Activated CD8-positive, alpha-beta memory T cell treated with anti-CD3 and anti-CD28 coated beads, Interleukin-2, amount 10 ng/mL, durations not matched to agents 7 days and 5 days (primary cell): Measurements from ENCODE around the gene DCLRE1A. TPM values are rescaled to one million over a fixed set of nuclear protein-coding genes. Genes with fewer than 3 reads are reported as not detected.
A peak's percentile ranks its signal among the peaks of the same experiment; 100 is the strongest.
"Not testable (repeated sequence)": the region's sequence is repeated elsewhere in the genome, so short reads cannot be mapped to it uniquely, and the experiment has no call there.

ENCODE experiments used
- ATAC-seq: fragments of 150-1000 bp; cut with Tn5 transposase; one replicate; pipeline ENCODE4 v1.10.0; 2021; ENCODE audit warnings: moderate library complexity
- CTCF ChIA-PET: fragments of 350-600 bp; sonication (Branson Sonifier 250); formaldehyde crosslinking; loops from one replicate; lab custom pipeline; 2021; ENCODE audit warnings: antibody characterized with exemption; lab: Charles Lee
- DNase-seq: peaks from one replicate; pipeline ENCODE4 v3.0.0-alpha.2; 2020
- H3K27ac Mint-ChIP-seq: one replicate; pipeline ENCODE4 v1.8.0; 2021; ENCODE audit warnings: mild to moderate bottlenecking, mixed read lengths
- H3K27me3 Mint-ChIP-seq: one replicate; pipeline ENCODE4 v1.8.0; 2021; ENCODE audit warnings: mixed read lengths
- H3K36me3 Mint-ChIP-seq: one replicate; pipeline ENCODE4 v1.8.0; 2021; ENCODE audit warnings: mild to moderate bottlenecking, mixed read lengths
- H3K4me1 Mint-ChIP-seq: one replicate; pipeline ENCODE4 v1.8.0; 2021; ENCODE audit warnings: mixed read lengths
- H3K4me3 Mint-ChIP-seq: one replicate; pipeline ENCODE4 v1.8.0; 2021; ENCODE audit warnings: mild to moderate bottlenecking, moderate library complexity, mixed read lengths
- H3K9me3 Mint-ChIP-seq: one replicate; pipeline ENCODE4 v1.8.0; 2022; ENCODE audit warnings: low read depth, mixed read lengths
- total RNA-seq, 2 experiments: library from RNA; stranded (reverse); gene quantifications; one replicate each; pipeline ENCODE4 v1.2.3, GENCODE V29; 2021

The DCLRE1A gene
- total RNA-seq, 2 experiments from 2014 or later, result 17.4 to 20.1 TPM

DNA sequence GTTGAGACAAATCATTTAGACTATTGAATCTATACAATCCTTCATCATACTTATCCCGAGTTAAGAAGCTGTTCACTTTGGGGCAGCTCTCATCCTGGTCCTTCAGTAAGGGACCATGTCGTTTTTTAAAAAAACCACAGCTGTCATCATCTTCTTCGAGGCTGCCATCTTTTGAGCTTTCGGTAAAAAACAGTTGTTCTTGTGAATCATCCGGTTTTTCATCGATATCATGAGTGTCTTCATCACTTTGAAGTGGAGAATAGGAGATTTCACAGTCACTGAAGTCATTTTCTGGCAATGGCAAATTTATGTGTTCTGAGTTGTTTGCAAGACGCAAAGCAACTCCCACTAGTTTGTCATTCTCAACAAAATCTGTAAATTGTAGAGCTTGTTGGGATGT lies 3.9 kb downstream of the DCLRE1A start:
- peaks cover 43% of the 10 kb centered on the region for H3K4me1 Mint-ChIP-seq

GRCh38 chr10:113849140-113849803 lies 4.6 kb downstream of the DCLRE1A start:
- H3K4me1 Mint-ChIP-seq, result peaks cover 44% of the 10 kb centered on the region
- peaks cover 45% of the 10 kb centered on the region for H3K36me3 Mint-ChIP-seq
- no peaks in the 10 kb centered on the region for H3K9me3 Mint-ChIP-seq
- CTCF ChIA-PET, result interaction anchor here (1.2 kb wide), 1 partner anchor 325 kb away, joined by 3 read pairs; the partner anchor contains the start of gene CCDC186
- H3K27me3 Mint-ChIP-seq, result no peaks in the 10 kb centered on the region
- ATAC-seq (no peak), DNase-seq (no peak)
- no peak overlapping the region for H3K4me3 Mint-ChIP-seq
- H3K27ac Mint-ChIP-seq, result peak overlapping the region; percentile 31

More for the DNA sequence above, 3.9 kb downstream of the DCLRE1A start:
- Mint-ChIP-seq H3K9me3 (no peaks in the 10 kb centered on the region), H3K27me3 (no peaks in the 10 kb centered on the region), H3K27ac (peak overlapping the region; percentile 87), H3K36me3 (peaks cover 42% of the 10 kb centered on the region), H3K4me3 (peak overlapping the region; percentile 45)
- ATAC-seq, result no peak
- CTCF ChIA-PET, result interaction anchor here (1.2 kb wide), 1 partner anchor 324 kb away, joined by 3 read pairs; the partner anchor contains the start of gene CCDC186
- DNase-seq, result no peak

- H3K36me3 Mint-ChIP-seq, result peaks cover 46% of the 10 kb centered on the region
- peaks cover 28% of the 10 kb centered on the region for H3K4me1 Mint-ChIP-seq
- H3K27ac Mint-ChIP-seq, result no peak overlapping the region
- DNase-seq (no peak), ATAC-seq (no peak)
- H3K27me3 Mint-ChIP-seq, result no peaks in the 10 kb centered on the region
- CTCF ChIA-PET, result no interaction called here
- no peaks in the 10 kb centered on the region for H3K9me3 Mint-ChIP-seq
- no peak overlapping the region for H3K4me3 Mint-ChIP-seq
Measured at GRCh38 chr10:113846036-113846435, 7.8 kb downstream of the DCLRE1A start.

DNA sequence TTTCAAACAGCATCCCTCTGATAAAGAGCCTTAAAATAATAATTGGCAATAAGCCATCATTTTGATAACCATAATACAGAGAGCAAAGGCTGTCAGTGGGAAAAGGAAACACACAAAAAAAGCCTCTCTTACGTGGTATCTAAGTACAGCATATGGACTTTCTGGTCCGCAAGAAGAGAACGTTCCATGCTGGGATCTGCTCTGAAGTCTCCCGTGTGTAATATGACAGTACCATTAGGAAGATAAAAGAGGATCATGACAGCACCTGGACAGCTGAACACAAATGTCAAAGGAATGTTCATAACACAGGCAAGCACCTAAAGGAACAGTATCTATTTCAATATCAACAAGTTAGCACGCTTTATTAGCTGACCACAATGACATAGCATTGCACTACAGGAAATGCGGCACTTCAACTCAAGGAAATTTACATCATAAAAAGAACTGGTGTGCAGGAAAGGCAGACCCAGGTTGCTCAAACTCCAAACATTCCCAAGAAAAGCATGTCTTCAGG lies 9.9 kb downstream of the DCLRE1A start:
- no peaks in the 10 kb centered on the region for H3K9me3 Mint-ChIP-seq
- H3K4me3 Mint-ChIP-seq, result no peak overlapping the region
- no peaks in the 10 kb centered on the region for H3K27me3 Mint-ChIP-seq
- CTCF ChIA-PET, result no interaction called here
- DNase-seq (no peak), ATAC-seq (no peak)
- peaks cover 47% of the 10 kb centered on the region for H3K36me3 Mint-ChIP-seq
- no peak overlapping the region for H3K27ac Mint-ChIP-seq
- peaks cover 14% of the 10 kb centered on the region for H3K4me1 Mint-ChIP-seq

DNA sequence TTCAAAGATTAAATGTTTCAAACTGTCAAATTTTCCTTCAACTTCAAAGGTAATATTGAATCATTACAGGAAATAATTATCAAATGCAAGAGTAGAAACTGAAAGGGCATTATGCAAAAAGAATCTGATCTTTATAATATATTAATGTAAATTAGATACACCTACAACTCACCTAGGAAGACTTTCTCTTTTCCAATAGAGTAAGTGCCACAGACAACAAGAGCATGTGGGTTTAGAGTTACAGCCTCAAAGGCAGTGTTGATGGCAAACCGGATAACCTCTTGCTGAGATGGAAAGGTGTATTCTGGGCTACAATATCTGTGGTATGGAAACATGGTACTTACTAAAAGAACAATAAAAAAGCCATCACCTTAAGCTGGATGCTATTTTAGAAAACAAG lies 11.7 kb downstream of the DCLRE1A start:
- H3K9me3 Mint-ChIP-seq, result no peaks in the 10 kb centered on the region
- no peak for ATAC-seq
- no peak overlapping the region for H3K4me3 Mint-ChIP-seq
- H3K36me3 Mint-ChIP-seq, result peaks cover 42% of the 10 kb centered on the region
- peaks cover 6% of the 10 kb centered on the region for H3K4me1 Mint-ChIP-seq
- H3K27ac Mint-ChIP-seq, result no peak overlapping the region
- DNase-seq, result no peak
- CTCF ChIA-PET, result no interaction called here
- H3K27me3 Mint-ChIP-seq, result no peaks in the 10 kb centered on the region

DNA sequence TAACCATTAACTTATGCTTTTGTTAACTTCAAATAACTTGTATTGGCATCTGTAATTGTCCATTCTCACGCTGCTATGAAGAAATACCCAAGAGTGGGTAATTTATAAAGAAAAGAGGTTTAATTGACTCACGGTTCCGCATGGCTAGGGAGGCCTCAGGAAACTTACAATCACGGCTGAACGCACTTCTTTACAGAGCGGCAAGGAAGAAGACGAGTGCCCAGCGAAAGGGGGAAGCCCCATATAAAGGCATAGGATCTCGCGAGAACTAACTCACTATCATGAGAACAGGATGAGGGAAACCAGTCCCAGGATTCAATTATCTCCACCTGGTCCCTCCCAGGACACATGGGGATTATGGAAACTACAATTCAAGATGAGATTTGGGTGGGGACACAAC lies 25.3 kb downstream of the DCLRE1A start:
- H3K4me1 Mint-ChIP-seq, H3K27ac Mint-ChIP-seq, CTCF ChIA-PET, H3K9me3 Mint-ChIP-seq, H3K36me3 Mint-ChIP-seq, H3K4me3 Mint-ChIP-seq, ATAC-seq, DNase-seq: not testable (repeated sequence)
- peaks cover 12% of the 10 kb centered on the region for H3K27me3 Mint-ChIP-seq

DNA sequence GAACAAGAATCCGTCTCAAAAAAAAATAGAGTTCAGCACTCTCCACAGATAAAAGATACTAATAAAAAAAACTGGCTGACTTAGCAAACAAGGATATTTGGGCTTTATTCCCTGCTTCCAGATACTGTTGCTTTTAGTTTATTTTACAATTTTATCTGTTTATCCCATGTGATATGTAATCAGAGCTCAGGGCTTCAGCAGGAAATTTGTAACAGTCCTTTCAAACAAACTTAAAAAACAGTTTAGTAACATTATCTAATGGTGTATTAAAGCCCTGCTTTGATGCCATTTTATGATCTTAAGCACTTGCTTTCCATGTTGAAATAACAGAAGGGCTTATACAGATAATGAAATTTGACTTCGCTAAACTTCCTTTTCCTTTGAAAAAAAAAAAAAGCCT lies 28.1 kb downstream of the DCLRE1A start:
- CTCF ChIA-PET, result no interaction called here
- Mint-ChIP-seq H3K9me3 (no peaks in the 10 kb centered on the region), H3K27me3 (peaks cover 16% of the 10 kb centered on the region), H3K4me1 (no peaks in the 10 kb centered on the region), H3K36me3 (no peaks in the 10 kb centered on the region), H3K27ac (no peak overlapping the region), H3K4me3 (no peak overlapping the region)
- ATAC-seq (no peak), DNase-seq (no peak)

- DNase-seq (no peak), ATAC-seq (no peak)
- Mint-ChIP-seq H3K27me3 (peaks cover 12% of the 10 kb centered on the region), H3K9me3 (no peaks in the 10 kb centered on the region), H3K36me3 (no peaks in the 10 kb centered on the region), H3K4me3 (no peak overlapping the region), H3K4me1 (no peaks in the 10 kb centered on the region), H3K27ac (no peak overlapping the region)
- CTCF ChIA-PET, result no interaction called here
Measured at GRCh38 chr10:113823389-113823788, 30.5 kb downstream of the DCLRE1A start.

GRCh38 chr10:113822174-113822573 lies 31.7 kb downstream of the DCLRE1A start:
- Mint-ChIP-seq H3K4me3 (no peak overlapping the region), H3K9me3 (no peaks in the 10 kb centered on the region), H3K4me1 (no peaks in the 10 kb centered on the region), H3K27me3 (peaks cover 12% of the 10 kb centered on the region), H3K27ac (no peak overlapping the region), H3K36me3 (no peaks in the 10 kb centered on the region)
- ATAC-seq (no peak), DNase-seq (no peak)
- CTCF ChIA-PET, result no interaction called here

DNA sequence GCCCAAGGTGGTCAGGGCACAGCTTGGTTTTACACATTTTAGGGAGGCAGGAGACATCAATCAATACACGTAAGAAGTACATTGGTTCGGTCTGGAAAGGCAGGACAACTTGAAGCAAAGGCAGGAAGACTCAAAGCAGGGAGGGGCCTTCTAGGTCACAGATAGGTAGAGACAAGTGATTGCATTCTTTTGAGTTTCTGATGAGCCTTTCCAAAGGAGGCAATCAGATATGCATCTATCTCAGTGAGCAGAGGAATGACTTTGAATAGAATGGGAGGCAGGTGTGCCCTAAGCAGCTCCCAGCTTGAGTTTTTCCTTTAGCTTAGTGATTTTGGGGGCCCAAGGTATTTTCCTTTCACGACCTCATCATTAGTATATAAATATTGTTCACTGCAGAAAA lies 32.6 kb downstream of the DCLRE1A start:
- CTCF ChIA-PET, DNase-seq, H3K36me3 Mint-ChIP-seq, ATAC-seq, H3K27ac Mint-ChIP-seq, H3K9me3 Mint-ChIP-seq, H3K4me1 Mint-ChIP-seq, H3K4me3 Mint-ChIP-seq: not testable (repeated sequence)
- peaks cover 12% of the 10 kb centered on the region for H3K27me3 Mint-ChIP-seq

GRCh38 chr10:113820507-113820906 lies 33.4 kb downstream of the DCLRE1A start:
- ATAC-seq, result no peak

DNA sequence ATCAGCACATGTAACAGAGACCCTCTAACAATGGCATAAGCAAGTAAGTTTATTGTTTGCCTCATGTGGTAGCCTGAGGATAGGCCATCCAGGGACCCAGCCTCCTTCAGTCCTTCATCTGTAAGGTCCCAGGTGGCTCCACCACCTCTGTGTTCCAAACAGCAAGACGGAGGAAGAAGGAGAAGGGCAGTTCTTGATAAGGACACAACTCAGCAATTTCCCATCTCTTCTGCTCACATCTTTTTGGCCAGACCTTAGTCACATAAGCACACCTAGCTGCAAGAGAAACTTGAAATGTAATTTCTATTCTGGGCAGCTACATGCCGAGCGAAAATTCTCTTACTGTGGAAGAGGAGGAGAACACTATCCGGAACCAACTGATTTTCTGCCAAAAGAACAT lies 33.9 kb downstream of the DCLRE1A start:
- Mint-ChIP-seq H3K27me3 (peaks cover 12% of the 10 kb centered on the region), H3K36me3 (no peaks in the 10 kb centered on the region)

More at GRCh38 chr10:113820507-113820906, 33.4 kb downstream of the DCLRE1A start:
- no peaks in the 10 kb centered on the region for H3K36me3 Mint-ChIP-seq
- DNase-seq, result no peak
- H3K9me3 Mint-ChIP-seq, result no peaks in the 10 kb centered on the region
- H3K4me1 Mint-ChIP-seq, result no peaks in the 10 kb centered on the region
- no peak overlapping the region for H3K27ac Mint-ChIP-seq
- CTCF ChIA-PET, result no interaction called here
- peaks cover 12% of the 10 kb centered on the region for H3K27me3 Mint-ChIP-seq
- H3K4me3 Mint-ChIP-seq, result no peak overlapping the region

GRCh38 chr10:113814700-113815099 lies 39.2 kb downstream of the DCLRE1A start:
- H3K4me1 Mint-ChIP-seq, CTCF ChIA-PET, H3K27ac Mint-ChIP-seq, H3K36me3 Mint-ChIP-seq, H3K4me3 Mint-ChIP-seq, H3K9me3 Mint-ChIP-seq, ATAC-seq, DNase-seq: not testable (repeated sequence)
- peaks cover 31% of the 10 kb centered on the region for H3K27me3 Mint-ChIP-seq

More for the DNA sequence above, 33.9 kb downstream of the DCLRE1A start:
- Mint-ChIP-seq H3K4me3 (no peak overlapping the region), H3K9me3 (no peaks in the 10 kb centered on the region), H3K4me1 (no peaks in the 10 kb centered on the region), H3K27ac (no peak overlapping the region)
- ATAC-seq, result no peak
- DNase-seq, result no peak
- CTCF ChIA-PET, result no interaction called here

DNA sequence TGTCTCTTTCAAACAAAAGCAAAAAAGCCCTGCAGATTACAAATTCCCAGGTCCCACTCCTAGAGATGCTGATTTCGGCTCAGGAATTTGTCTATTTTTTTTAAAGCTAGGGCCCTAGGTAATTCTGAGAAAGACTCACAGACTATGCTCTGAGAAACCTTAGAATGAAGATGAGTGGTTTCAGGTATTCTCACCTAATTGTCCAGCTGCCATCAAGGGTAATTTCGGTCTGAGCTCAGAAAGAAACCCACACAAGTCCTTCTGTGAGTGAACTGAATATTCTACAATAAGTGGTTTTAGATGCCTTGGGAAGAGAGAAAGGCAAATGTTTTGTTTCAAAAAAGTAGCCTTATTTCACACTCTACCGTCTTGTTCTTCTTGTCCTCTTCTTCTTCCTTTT lies 45.7 kb downstream of the DCLRE1A start:
- no peaks in the 10 kb centered on the region for H3K4me1 Mint-ChIP-seq
- DNase-seq (no peak), ATAC-seq (no peak)
- no peak overlapping the region for H3K27ac Mint-ChIP-seq
- no peaks in the 10 kb centered on the region for H3K36me3 Mint-ChIP-seq
- peaks cover 51% of the 10 kb centered on the region for H3K27me3 Mint-ChIP-seq
- no peak overlapping the region for H3K4me3 Mint-ChIP-seq
- no peaks in the 10 kb centered on the region for H3K9me3 Mint-ChIP-seq
- CTCF ChIA-PET, result no interaction called here
